ENCODE measurements around the gene UTS2B.

GRCh38 chr3:191256405-191256804, 73.9 kb downstream of the UTS2B start:
- TF ChIP-seq, protein P1, sequence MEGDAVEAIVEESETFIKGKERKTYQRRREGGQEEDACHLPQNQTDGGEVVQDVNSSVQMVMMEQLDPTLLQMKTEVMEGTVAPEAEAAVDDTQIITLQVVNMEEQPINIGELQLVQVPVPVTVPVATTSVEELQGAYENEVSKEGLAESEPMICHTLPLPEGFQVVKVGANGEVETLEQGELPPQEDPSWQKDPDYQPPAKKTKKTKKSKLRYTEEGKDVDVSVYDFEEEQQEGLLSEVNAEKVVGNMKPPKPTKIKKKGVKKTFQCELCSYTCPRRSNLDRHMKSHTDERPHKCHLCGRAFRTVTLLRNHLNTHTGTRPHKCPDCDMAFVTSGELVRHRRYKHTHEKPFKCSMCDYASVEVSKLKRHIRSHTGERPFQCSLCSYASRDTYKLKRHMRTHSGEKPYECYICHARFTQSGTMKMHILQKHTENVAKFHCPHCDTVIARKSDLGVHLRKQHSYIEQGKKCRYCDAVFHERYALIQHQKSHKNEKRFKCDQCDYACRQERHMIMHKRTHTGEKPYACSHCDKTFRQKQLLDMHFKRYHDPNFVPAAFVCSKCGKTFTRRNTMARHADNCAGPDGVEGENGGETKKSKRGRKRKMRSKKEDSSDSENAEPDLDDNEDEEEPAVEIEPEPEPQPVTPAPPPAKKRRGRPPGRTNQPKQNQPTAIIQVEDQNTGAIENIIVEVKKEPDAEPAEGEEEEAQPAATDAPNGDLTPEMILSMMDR (IDR thresholded peaks at IDR 0.05), result no peak
- TF ChIP-seq ZFX (IDR thresholded peaks at IDR 0.05; ENCODE audit: borderline replicate concordance), result no peak
